ENCODE data around the gene ANKRD39.

DNA sequence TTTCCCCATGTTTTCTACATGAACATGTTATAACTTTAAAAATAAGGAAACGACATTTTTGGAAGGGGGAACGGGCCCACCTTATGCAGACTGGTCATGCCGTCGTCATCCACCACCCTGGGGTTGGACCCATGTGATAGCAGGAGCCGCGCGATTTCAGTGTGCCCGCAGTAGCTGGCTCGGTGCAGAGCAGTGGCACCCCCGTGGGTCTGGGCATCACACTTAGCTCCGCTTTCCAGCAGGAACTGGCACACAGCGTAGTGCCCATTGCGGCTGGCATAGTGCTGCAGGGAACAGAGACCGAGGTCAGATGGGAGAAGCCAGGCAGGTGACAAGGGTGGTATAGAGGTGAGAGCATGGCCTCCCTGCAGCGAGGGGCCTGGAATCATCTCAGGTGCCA is 4.5 kb downstream of the ANKRD39 start:
- TF ChIP-seq CTCF (IDR thresholded peaks at IDR 0.05): no peak
- TF ChIP-seq EZH2 (IDR thresholded peaks at IDR 0.05; ENCODE audit: borderline replicate concordance, insufficient read depth, low read depth, low read length, poor library complexity, severe bottlenecking): no peak

All from B cell (primary cell).